CD4-positive, alpha-beta T cell treated with Interleukin-10 for 1 hour (primary cell): ENCODE data around the gene CTSA.
"Not testable (repeated sequence)": the region's sequence is repeated elsewhere in the genome, so short reads cannot be mapped to it uniquely, and the experiment has no call there.

Experiments used
- DNase-seq: peaks from one replicate; pipeline ENCODE4 v3.0.0-alpha.2; 2020

The CTSA gene

GRCh38 chr20:45897289-45897688 lies 6.2 kb downstream of the CTSA start:
- no peak for DNase-seq

DNA sequence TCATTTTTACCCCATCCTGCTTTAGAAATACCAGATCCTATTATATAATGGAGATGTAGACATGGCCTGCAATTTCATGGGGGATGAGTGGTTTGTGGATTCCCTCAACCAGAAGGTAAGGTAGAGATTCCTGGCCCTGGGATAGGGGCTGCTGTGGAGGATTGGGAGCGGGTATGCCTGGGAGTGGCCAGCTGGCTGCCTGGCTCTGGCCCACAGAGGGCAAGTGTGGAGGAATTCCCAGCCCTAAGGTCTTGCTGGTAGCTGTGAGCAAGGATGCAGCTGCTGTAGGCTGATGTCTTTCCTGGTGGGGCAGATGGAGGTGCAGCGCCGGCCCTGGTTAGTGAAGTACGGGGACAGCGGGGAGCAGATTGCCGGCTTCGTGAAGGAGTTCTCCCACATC lies 6.6 kb downstream of the CTSA start:
- DNase-seq = no peak

- no peak for DNase-seq
These were observed 7.2 kb downstream of the CTSA start for GRCh38 chr20:45898285-45898684.

GRCh38 chr20:45899046-45899835 lies 8.1 kb downstream of the CTSA start:
- DNase-seq = no peak

DNA sequence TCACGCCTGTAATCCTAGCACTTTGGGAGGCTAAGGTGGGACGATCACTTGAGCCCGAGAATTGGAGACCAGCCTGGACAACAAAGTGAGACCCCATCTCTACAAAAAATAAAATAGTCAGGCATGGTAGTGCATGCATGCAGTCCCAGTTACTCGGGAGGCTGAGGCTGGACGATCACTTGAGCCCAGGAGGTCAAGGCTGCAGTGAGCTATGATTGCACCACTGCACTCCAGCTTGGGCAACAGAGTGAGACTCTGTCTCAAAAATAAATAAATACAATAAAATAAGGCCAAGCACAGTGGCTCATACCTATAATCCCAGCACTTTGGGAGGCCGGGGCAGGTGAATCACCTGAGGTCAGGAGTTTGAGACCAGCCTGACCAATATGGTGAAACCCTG lies 10.2 kb downstream of the CTSA start:
- not testable (repeated sequence) for DNase-seq

DNA sequence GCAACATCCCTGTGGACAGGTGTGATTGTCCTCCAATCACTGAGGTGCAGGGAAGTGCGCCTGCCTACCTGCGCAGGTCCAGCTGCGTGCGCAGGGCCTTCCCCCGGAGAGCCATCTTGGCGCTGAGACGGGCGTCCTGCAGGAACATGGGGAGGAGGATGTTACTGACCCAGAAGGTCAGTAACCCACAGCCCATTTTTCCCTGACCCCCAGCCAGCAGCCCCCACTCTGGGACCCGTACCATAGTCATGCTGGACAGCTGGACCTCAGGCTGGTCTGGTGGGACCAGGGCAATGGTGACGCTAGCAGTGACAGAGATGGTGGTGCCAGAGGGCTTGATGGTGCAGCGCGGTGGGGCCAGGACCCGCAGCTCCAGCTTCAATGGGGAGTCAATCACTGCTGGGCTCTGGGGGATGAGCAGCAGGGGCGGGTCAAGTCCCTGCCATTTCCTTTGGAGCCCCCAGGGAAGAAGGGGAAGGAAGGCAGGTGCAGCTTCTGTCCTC lies 11.1 kb downstream of the CTSA start:
- no peak for DNase-seq

- no peak for DNase-seq
These were observed 13.7 kb downstream of the CTSA start for GRCh38 chr20:45904583-45905504.

DNA sequence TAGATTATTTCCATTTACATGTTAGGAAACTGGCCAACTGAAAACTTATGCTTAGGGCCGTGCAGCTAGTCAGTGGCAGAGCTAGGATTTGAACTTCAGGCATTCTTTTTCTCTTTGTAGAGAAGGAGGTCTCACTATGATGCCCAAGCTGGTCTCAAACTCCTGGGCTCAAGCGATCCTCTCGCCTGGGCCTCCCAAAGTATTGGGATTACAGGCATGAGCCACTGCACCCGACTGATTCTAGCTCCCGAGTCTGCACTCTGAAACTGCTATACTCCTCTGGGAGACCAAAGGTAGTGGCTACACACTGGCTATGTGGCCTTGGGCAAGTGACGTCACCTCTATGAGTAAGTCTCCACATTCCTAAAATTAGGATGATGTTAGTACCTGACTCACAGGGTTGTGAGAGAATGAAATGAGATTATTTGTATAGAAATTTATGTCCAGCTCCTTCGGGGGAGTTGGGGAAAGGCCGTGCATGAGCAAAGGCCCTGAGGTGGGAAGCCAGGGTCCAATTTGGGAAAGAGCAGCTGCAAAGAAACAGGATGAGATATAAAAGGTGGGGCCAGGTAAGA lies 14.5 kb downstream of the CTSA start:
- no peak for DNase-seq

GRCh38 chr20:45907219-45907948 lies 16.2 kb downstream of the CTSA start:
- no peak for DNase-seq

DNA sequence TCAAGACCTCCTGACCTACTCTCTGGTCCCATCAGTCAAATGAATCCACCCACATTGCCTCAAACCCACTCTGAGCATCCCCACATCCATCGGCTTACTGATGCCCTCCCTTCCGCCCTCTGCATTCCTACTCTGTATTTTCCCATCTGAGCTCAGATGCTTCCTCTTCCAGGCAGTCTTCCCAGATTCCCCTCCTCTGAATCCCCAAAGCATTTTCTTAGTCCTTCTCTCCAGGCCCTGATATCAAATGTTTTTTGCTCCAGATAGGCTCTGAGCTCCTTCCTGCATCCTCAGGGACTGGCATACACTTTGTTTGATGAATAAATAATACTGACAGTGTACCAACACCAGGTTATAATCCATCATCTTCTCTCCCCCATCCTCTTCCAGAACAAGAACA lies 16.9 kb downstream of the CTSA start:
- DNase-seq = no peak

GRCh38 chr20:45909336-45909808 lies 18.2 kb downstream of the CTSA start:
- DNase-seq = no peak

- no peak for DNase-seq
These were observed 18.9 kb downstream of the CTSA start for GRCh38 chr20:45909817-45910669.

DNA sequence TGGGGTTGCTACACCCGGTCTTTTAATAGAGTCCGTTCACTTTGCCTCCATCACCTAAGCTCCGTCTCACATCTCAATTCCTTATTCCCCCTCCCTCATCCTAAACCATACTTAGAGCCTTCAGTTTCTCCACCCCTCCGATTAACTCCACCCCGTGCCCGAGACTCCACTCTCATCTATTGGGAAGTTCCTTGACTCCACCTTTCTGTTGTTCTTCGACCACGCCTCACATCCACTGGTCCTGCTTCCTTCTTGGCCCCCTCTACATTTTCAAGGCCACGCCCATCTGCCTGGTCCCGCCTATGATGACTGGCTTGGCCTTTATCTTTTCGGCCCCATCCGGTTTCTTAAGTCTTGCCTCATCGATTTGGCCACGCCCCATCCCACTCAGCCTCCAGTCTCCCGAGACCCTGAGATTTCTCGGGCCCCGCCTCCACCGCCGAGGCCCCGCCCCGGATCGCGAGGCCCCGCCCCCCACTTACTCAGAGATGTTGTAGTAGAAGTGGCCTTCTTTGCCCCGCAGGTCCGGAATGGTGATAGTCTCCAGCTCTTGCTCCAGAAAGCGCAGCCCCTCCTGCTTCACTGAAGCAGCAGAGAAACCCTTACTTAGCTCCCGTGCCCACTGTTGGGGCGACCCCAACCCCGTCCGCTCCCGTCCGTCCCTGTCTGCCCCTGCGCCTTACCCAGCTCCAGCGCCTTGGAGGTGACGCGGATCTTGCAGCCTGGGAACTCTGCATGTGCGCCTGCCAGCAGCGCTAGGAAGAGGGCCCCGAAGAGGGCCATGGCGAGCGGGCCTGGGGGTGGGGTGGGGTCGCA lies 19.7 kb downstream of the CTSA start:
- peak; percentile 93 for DNase-seq

- peak; percentile 41 for DNase-seq
These were observed 20.6 kb downstream of the CTSA start, which contains the start of gene PLTP for GRCh38 chr20:45911486-45912343. TSS of gene PLTP (minus strand) at chr20:45912155. CDS start at chr20:45911452, 703 bp downstream.

GRCh38 chr20:45912344-45912682 lies 21.2 kb downstream of the CTSA start:
- DNase-seq = no peak

- DNase-seq = no peak
These were observed 22.0 kb downstream of the CTSA start for GRCh38 chr20:45913116-45913515.

DNA sequence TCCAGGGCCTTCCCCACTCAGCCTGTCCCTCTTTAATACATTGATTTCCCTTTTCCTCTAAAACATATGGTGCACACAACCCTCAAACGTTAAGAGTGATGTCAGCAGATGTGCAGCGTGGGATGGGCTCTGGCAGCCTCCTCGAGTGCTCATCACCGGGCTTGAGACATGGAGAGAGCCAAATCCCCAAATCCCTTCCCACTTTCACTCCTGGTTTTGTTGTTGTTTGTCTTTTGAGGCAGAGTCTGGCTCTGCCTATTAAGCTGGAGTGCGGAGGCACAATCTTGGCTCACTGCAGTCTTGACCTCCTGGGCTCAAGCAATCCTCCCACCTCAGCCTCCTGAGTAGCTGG lies 26.6 kb downstream of the CTSA start:
- no peak for DNase-seq

- no peak for DNase-seq
These were observed 27.1 kb downstream of the CTSA start for GRCh38 chr20:45918182-45918737.

DNA sequence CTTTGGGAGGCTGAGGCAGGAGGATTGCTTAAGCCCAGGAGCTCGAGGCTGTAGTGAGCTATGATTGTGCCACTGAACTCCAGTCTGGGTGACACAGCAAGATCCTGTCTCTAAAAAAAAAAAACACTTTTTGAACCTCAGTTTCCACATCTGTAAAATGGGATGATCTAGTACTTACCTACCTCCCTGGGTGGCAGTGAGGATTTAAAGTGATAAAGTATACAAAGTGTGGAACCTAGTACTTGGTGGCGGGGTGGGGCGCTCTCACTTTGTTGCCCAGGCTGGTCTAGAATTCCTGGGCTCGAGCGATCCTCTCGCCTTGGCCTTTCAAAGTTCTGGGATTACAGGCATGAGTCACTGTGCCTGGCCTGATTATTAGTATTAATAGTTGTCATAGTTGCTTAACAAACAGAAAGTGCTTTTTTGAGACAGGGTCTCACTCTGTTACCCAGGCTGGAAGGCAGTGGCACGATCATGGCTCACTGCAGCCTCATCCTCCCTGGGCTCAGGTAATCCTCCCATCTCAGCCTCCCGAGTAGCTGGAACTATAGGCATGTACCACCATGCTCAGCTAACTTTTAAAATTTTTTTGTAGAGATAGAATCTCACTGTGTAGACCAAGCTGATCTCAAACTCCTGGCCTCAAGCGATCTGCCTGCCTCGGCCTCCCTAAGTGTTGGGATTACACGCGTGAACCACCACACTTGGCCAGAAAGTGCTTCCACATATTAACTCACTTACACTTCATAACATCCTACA lies 27.8 kb downstream of the CTSA start:
- DNase-seq = no peak
